HG02870 (cell line): ENCODE data around the gene FTL.
A peak's percentile ranks its signal among the peaks of the same experiment; 100 is the strongest.

Source experiments
- ATAC-seq: cut with Tn5 transposase; IDR thresholded peaks from one replicate; pipeline ENCODE4 v1.9.1; 2021; ENCODE audit warnings: mild to moderate bottlenecking, moderate library complexity; ENCODE audit not compliant: unreplicated experiment

FTL gene

GRCh38 chr19:48945415-48945814, 19.7 kb upstream of the FTL start:
- ATAC-seq: no peak

GRCh38 chr19:48945817-48946216, 19.3 kb upstream of the FTL start:
- ATAC-seq: no peak

- ATAC-seq: no peak
Measured at GRCh38 chr19:48946463-48947257, 18.4 kb upstream of the FTL start.

- ATAC-seq: no peak
Measured at GRCh38 chr19:48947258-48947542, 17.9 kb upstream of the FTL start.

GRCh38 chr19:48950159-48950558, 14.9 kb upstream of the FTL start:
- no peak for ATAC-seq

- no peak for ATAC-seq
Measured at GRCh38 chr19:48950830-48951519, 14.1 kb upstream of the FTL start.

GRCh38 chr19:48953141-48953540, 12.0 kb upstream of the FTL start:
- no peak for ATAC-seq

GRCh38 chr19:48953990-48954594, 11.0 kb upstream of the FTL start:
- no peak for ATAC-seq

- peak; percentile 70 for ATAC-seq
Measured at GRCh38 chr19:48954595-48955307, 10.4 kb upstream of the FTL start, which contains the start of gene BAX. BAX (plus strand) TSS chr19:48954875; CDS start chr19:48954929, 54 bp downstream.

GRCh38 chr19:48955308-48955958, 9.7 kb upstream of the FTL start:
- ATAC-seq: no peak

GRCh38 chr19:48958006-48958405, 7.1 kb upstream of the FTL start:
- no peak for ATAC-seq

- no peak for ATAC-seq
Measured at GRCh38 chr19:48959341-48960239, 5.5 kb upstream of the FTL start.

- ATAC-seq: no peak
Measured at GRCh38 chr19:48961051-48961649, 4.0 kb upstream of the FTL start.

GRCh38 chr19:48961673-48962028, 3.5 kb upstream of the FTL start:
- no peak for ATAC-seq

- ATAC-seq: peak; percentile 30
Measured at GRCh38 chr19:48962029-48962848, 2.9 kb upstream of the FTL start.

GRCh38 chr19:48962849-48963165, 2.3 kb upstream of the FTL start:
- no peak for ATAC-seq

- ATAC-seq: no peak
Measured at GRCh38 chr19:48963371-48964204, 1.5 kb upstream of the FTL start.
